Measurements from ENCODE around the gene MDH1. TPM values are rescaled to one million over a fixed set of nuclear protein-coding genes. Genes with fewer than 3 reads are reported as not detected.

MDH1 gene
- total RNA-seq, 3 donors from 2014 or later (not counting 1 experiment from before 2014, with no cell fraction given), result 62.0 to 85.3 (median 71.3) TPM

- Mint-ChIP-seq H3K4me3 (no peak overlapping the region), H3K27me3 (ENCODE audit: low read depth in 2 of 2) (peaks cover 0 to 16% of the 10 kb centered on the region in 2 donors), H3K27ac (no peak overlapping the region), H3K36me3 (no peaks in the 10 kb centered on the region), H3K4me1 (no peaks in the 10 kb centered on the region), H3K9me3 (no peaks in the 10 kb centered on the region)
- Histone ChIP-seq H3K9me3 (ENCODE audit: control insufficient read depth, insufficient read depth, low read length) (no peaks in the 10 kb centered on the region), H3K27ac (ENCODE audit: low read length) (no peak overlapping the region), H3K27me3 (ENCODE audit: control insufficient read depth, insufficient read depth, low read length) (no peaks in the 10 kb centered on the region), H3K4me3 (ENCODE audit: low read length) (no peak overlapping the region), H3K4me1 (ENCODE audit: control insufficient read depth, insufficient read depth, low read length) (no peaks in the 10 kb centered on the region), H3K36me3 (ENCODE audit: control insufficient read depth, insufficient read depth, low read length) (peaks cover 16% of the 10 kb centered on the region)
- DNase-seq, result no peak
- TF ChIP-seq CTCF (IDR thresholded peaks at IDR 0.05), result no peak
- ATAC-seq, result no peak
- intact Hi-C loops (cut with micrococcal nuclease), result no loop called here
- 100% methylated on average over 3 of the region's 4 CpGs for WGBS (ENCODE audit: insufficient coverage)
Measured at GRCh38 chr2:63610525-63610924, 21.8 kb downstream of the MDH1 start.

DNA sequence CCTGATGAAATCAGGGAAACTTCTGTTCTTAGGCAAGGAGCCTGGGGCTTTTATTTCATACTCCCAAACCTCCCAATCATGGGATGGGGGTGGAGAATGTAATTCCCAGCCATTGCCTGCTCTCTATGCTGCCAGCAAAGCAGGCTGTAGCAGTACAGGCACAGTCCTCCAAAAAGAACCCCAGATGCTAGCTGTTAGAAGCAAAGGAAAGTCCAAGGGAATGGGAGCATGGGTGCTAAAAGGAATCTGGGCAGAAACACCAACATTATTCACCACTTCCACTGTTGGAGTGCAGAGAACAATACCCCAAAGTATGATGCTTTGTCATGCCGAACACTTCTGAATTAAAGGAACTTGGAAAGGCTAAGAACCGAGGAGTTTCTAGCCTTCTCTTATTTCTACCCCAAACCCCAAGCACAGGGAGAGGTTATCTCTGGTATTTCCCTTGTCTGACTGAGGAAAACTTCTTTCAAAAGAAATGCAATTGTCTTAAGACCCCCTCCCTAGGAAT lies 24.7 kb downstream of the MDH1 start:
- 88% methylated on average over 1 of the region's 2 CpGs for WGBS (ENCODE audit: insufficient coverage)
- H3K4me1 Mint-ChIP-seq, result no peaks in the 10 kb centered on the region
- no peaks in the 10 kb centered on the region for H3K9me3 Mint-ChIP-seq
- H3K36me3 ChIP-seq (ENCODE audit: control insufficient read depth, insufficient read depth, low read length), result no peaks in the 10 kb centered on the region
- H3K36me3 Mint-ChIP-seq, result no peaks in the 10 kb centered on the region
- DNase-seq (no peak), ATAC-seq (no peak)
- no peak for TF ChIP-seq CTCF (IDR thresholded peaks at IDR 0.05)
- H3K4me3 Mint-ChIP-seq, result no peak overlapping the region
- H3K27me3 Mint-ChIP-seq (ENCODE audit: low read depth in 2 of 2), result peaks cover 5 to 21% of the 10 kb centered on the region in 2 donors
- H3K9me3 ChIP-seq (ENCODE audit: control insufficient read depth, insufficient read depth, low read length), result no peaks in the 10 kb centered on the region
- no peaks in the 10 kb centered on the region for H3K27me3 ChIP-seq (ENCODE audit: control insufficient read depth, insufficient read depth, low read length)
- H3K4me3 ChIP-seq (ENCODE audit: low read length), result no peak overlapping the region
- no peak overlapping the region for H3K27ac ChIP-seq (ENCODE audit: low read length)
- H3K4me1 ChIP-seq (ENCODE audit: control insufficient read depth, insufficient read depth, low read length), result no peaks in the 10 kb centered on the region
- intact Hi-C loops (cut with micrococcal nuclease), result no loop called here
- H3K27ac Mint-ChIP-seq, result no peak overlapping the region

- no peak for TF ChIP-seq CTCF (IDR thresholded peaks at IDR 0.05)
- 92% methylated on average over 1 of the region's 2 CpGs for WGBS (ENCODE audit: insufficient coverage)
- H3K27ac ChIP-seq (ENCODE audit: low read length), result no peak overlapping the region
Measured at GRCh38 chr2:63614448-63614968, 25.7 kb downstream of the MDH1 start.

More at GRCh38 chr2:63614448-63614968, 25.7 kb downstream of the MDH1 start:
- Histone ChIP-seq H3K9me3 (ENCODE audit: control insufficient read depth, insufficient read depth, low read length) (no peaks in the 10 kb centered on the region), H3K27me3 (ENCODE audit: control insufficient read depth, insufficient read depth, low read length) (peaks cover 3% of the 10 kb centered on the region), H3K4me1 (ENCODE audit: control insufficient read depth, insufficient read depth, low read length) (no peaks in the 10 kb centered on the region), H3K4me3 (ENCODE audit: low read length) (no peak overlapping the region), H3K36me3 (ENCODE audit: control insufficient read depth, insufficient read depth, low read length) (no peaks in the 10 kb centered on the region)
- Mint-ChIP-seq H3K36me3 (no peaks in the 10 kb centered on the region), H3K27ac (no peak overlapping the region), H3K27me3 (ENCODE audit: low read depth in 2 of 2) (peaks cover 5 to 21% of the 10 kb centered on the region in 2 donors), H3K4me1 (no peaks in the 10 kb centered on the region), H3K9me3 (no peaks in the 10 kb centered on the region), H3K4me3 (no peak overlapping the region)
- ATAC-seq (no peak), DNase-seq (no peak)
- intact Hi-C loops (cut with micrococcal nuclease), result no loop called here
